Measurements from ENCODE around the gene FSTL4.
A peak's percentile ranks its signal among the peaks of the same experiment; 100 is the strongest.

FSTL4 gene

GRCh38 chr5:133381571-133382365, 230.6 kb downstream of the FSTL4 start:
- no peak for DNase-seq

GRCh38 chr5:133381041-133381440, 231.3 kb downstream of the FSTL4 start:
- no peak for DNase-seq

GRCh38 chr5:133377736-133378135, 234.6 kb downstream of the FSTL4 start:
- DNase-seq: no peak

GRCh38 chr5:133376986-133377385, 235.4 kb downstream of the FSTL4 start:
- DNase-seq: peak; percentile 0

GRCh38 chr5:133373121-133373870, 239.0 kb downstream of the FSTL4 start:
- DNase-seq: no peak

GRCh38 chr5:133372293-133372937, 239.9 kb downstream of the FSTL4 start:
- DNase-seq: no peak

- no peak for DNase-seq
These were observed 240.8 kb downstream of the FSTL4 start for GRCh38 chr5:133371371-133372155.

GRCh38 chr5:133370904-133371303, 241.4 kb downstream of the FSTL4 start:
- no peak for DNase-seq

GRCh38 chr5:133370036-133370831, 242.1 kb downstream of the FSTL4 start:
- DNase-seq: no peak

- no peak for DNase-seq
These were observed 243.2 kb downstream of the FSTL4 start for GRCh38 chr5:133368916-133369783.

GRCh38 chr5:133367984-133368383, 244.4 kb downstream of the FSTL4 start:
- DNase-seq: no peak

- peak; percentile 70 for DNase-seq
These were observed 245.1 kb downstream of the FSTL4 start for GRCh38 chr5:133367071-133367786.

- DNase-seq: no peak
These were observed 245.9 kb downstream of the FSTL4 start for GRCh38 chr5:133366438-133366837.

GRCh38 chr5:133365738-133366137, 246.6 kb downstream of the FSTL4 start:
- DNase-seq: no peak

- no peak for DNase-seq
These were observed 247.2 kb downstream of the FSTL4 start for GRCh38 chr5:133364936-133365707.

GRCh38 chr5:133363807-133364587, 248.3 kb downstream of the FSTL4 start:
- DNase-seq: no peak

- no peak for DNase-seq
These were observed 249.9 kb downstream of the FSTL4 start for GRCh38 chr5:133362438-133362837.

GRCh38 chr5:133361922-133362321, 250.4 kb downstream of the FSTL4 start:
- DNase-seq: no peak
